Peyer's patch (tissue), 4 donors: ENCODE results near the gene INTS4. TPM values are rescaled to one million over a fixed set of nuclear protein-coding genes. Genes with fewer than 3 reads are reported as not detected.
"Not testable (repeated sequence)": the region's sequence is repeated elsewhere in the genome, so short reads cannot be mapped to it uniquely, and the experiment has no call there.

Experiments
- DNase-seq, 3 donors: peaks; one replicate each; pipeline ENCODE4 v3.0.0-alpha.2; 2017 to 2019
- H3K27ac ChIP-seq, 4 donors: fragments of 200-600 bp; sonication (generic); one replicate each; pipeline ENCODE4 v1.5.1; 2016 to 2019
- H3K27me3 ChIP-seq, 2 donors: fragments of 200-600 bp; sonication (generic); one replicate each; pipeline ENCODE4 v1.5.1; 2019
- H3K36me3 ChIP-seq, 3 donors: fragments of 200-600 bp; sonication (generic); one replicate each; pipeline ENCODE4 v1.5.1; 2016 to 2019
- H3K4me1 ChIP-seq, 4 donors: fragments of 200-600 bp; sonication (generic); one replicate each; pipeline ENCODE4 v1.5.1; 2016 to 2019
- H3K4me3 ChIP-seq, 4 donors: fragments of 200-600 bp; sonication (generic); 1 replicate in 3 of 4; 2 replicates in 1 of 4; pipeline ENCODE4 v1.5.1; 2016 to 2019; ENCODE audit warnings: mild to moderate bottlenecking in 1 of 4
- H3K9me3 ChIP-seq, 4 donors: fragments of 200-600 bp; sonication (generic); one replicate each; pipeline ENCODE4 v1.5.1; 2016 to 2019; ENCODE audit warnings: mild to moderate bottlenecking in 1 of 4
- POLR2A ChIP-seq, 2 donors: fragments of 450-650 bp; IDR thresholded peaks; one replicate each; pipeline ENCODE4 v1.5.1; 2017; ENCODE audit warnings: antibody characterized with exemption in 2 of 2, mild to moderate bottlenecking in 2 of 2, moderate library complexity in 2 of 2
- total RNA-seq, 4 donors: library from RNA; depleted of rRNA; stranded (reverse); fragments of >200 nt; gene quantifications; one replicate each; pipeline ENCODE4 v1.1.0, GENCODE V29; 2016
- TF ChIP-seq, protein P1 (sequence below), 6 experiments: fragments of 450-650 bp in 4 of 6; fragments of 200-600 bp in 2 of 6; sonication (generic) in 1 of 6; IDR thresholded peaks; one replicate each; pipeline ENCODE4 v1.5.1; 2017 to 2019; ENCODE audit warnings: antibody characterized with exemption in 6 of 6, mild to moderate bottlenecking in 3 of 6, moderate library complexity in 1 of 6

Gene INTS4
- total RNA-seq, 4 donors from 2014 or later: 38.9 to 68.5 (median 57.5) TPM

DNA sequence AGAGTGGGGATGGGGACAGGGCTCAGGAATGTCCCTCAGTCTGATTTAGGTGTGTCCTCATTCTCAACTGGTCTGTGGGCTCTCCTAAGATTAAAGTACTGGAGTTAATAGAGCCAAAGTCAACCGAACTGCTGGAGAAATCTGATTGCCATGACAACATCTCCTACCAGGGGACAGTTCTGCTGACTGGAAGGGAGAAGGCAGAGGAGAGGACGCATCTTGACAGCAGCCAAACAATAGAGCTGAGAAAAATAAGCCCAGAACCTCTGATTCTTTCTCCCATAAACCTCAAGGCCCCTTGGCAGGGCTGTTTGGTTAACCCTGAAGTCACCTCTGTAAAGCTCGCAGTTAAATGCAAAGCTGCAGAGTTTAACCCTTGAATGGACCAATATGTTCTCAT lies 25.8 kb upstream of the INTS4 start:
- TF ChIP-seq POLR2A (IDR thresholded peaks at IDR 0.05): no peak
- TF ChIP-seq, protein P1, sequence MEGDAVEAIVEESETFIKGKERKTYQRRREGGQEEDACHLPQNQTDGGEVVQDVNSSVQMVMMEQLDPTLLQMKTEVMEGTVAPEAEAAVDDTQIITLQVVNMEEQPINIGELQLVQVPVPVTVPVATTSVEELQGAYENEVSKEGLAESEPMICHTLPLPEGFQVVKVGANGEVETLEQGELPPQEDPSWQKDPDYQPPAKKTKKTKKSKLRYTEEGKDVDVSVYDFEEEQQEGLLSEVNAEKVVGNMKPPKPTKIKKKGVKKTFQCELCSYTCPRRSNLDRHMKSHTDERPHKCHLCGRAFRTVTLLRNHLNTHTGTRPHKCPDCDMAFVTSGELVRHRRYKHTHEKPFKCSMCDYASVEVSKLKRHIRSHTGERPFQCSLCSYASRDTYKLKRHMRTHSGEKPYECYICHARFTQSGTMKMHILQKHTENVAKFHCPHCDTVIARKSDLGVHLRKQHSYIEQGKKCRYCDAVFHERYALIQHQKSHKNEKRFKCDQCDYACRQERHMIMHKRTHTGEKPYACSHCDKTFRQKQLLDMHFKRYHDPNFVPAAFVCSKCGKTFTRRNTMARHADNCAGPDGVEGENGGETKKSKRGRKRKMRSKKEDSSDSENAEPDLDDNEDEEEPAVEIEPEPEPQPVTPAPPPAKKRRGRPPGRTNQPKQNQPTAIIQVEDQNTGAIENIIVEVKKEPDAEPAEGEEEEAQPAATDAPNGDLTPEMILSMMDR (IDR thresholded peaks at IDR 0.05): no peak
- no peak for DNase-seq
- no peak overlapping the region for H3K27ac ChIP-seq

DNA sequence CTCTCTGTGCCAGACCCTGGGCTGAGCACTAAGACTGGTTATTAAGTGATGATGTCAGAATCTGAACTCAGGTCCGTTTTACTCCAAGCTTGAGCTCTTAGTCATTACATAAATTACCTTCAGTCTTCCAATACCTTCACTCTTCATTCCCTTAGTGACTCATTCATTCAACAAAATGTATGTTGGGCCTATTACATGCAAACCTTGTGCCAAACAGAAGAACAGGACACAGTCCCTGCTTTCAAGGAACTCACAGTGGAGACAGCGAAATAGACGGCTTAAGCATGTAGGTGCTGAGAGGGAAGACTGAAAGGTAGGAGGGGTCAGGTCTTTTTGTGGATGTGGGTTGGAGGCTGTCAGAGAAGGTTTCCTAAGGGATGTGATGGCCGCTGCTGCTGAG lies 25.3 kb upstream of the INTS4 start:
- no peak overlapping the region for H3K4me3 ChIP-seq
- no peaks in the 10 kb centered on the region for H3K36me3 ChIP-seq
- H3K4me1 ChIP-seq: no peaks in the 10 kb centered on the region
- no peak for DNase-seq
- TF ChIP-seq, protein P1 (IDR thresholded peaks at IDR 0.05): no peak
- no peak for TF ChIP-seq POLR2A (IDR thresholded peaks at IDR 0.05)
- H3K9me3 ChIP-seq: no peaks in the 10 kb centered on the region
- H3K27me3 ChIP-seq: no peaks in the 10 kb centered on the region
- no peak overlapping the region for H3K27ac ChIP-seq

More for the DNA sequence above, 25.8 kb upstream of the INTS4 start:
- no peaks in the 10 kb centered on the region for H3K36me3 ChIP-seq
- H3K27me3 ChIP-seq: no peaks in the 10 kb centered on the region
- H3K9me3 ChIP-seq: no peaks in the 10 kb centered on the region
- no peak overlapping the region for H3K4me3 ChIP-seq
- no peaks in the 10 kb centered on the region for H3K4me1 ChIP-seq

DNA sequence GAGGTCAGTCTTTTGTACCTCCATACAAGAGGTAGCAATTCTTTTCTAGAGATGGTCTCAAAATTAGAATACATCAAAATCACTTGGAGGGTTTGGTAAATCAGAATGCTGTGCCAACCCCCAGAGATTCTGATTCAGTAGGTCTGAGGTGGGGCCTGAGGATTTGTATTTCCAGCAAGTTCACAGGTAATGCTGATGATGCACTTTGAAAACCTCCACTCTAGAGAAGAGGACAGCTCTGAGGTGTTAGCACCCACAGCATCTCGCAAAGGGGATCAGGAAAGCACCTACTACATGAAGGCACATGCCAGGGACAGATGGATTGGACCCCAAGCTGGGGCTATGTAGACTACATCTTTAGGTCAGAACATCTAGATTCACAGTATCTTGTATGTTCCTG lies 21.4 kb upstream of the INTS4 start:
- Histone ChIP-seq H3K4me3 (no peak overlapping the region), H3K27me3 (no peaks in the 10 kb centered on the region), H3K9me3 (no peaks in the 10 kb centered on the region), H3K36me3 (no peaks in the 10 kb centered on the region), H3K27ac (no peak overlapping the region), H3K4me1 (no peaks in the 10 kb centered on the region)
- TF ChIP-seq, protein P1 (IDR thresholded peaks at IDR 0.05): no peak
- no peak for DNase-seq

DNA sequence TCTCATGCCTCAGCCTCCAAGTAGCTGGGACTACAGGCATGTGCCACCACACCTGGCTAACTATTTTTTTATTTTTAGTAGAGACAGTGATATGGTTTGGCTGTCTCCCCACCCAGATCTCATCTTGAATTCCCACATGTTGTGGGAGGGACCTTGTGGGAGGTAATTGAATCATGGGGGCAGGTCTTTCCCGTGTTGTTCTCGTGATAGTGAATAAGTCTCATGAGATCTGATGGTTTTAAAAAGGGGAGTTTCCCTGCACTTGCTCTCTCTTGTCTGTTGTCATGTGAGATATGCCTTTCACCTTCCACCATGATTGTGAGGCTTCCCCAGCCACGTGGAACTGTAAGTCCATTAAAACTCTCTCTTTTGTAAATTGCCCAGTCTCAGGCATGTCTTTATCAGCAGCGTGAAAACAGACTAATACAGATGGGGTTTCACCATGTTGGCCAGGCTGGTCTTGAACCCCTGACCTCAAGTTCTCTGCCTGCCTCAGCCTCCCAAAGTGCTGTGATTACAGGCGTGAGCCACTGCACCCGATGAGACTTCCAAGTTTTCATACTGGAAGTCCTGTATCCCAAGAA lies 20.6 kb upstream of the INTS4 start:
- H3K27ac ChIP-seq, H3K9me3 ChIP-seq, DNase-seq, H3K27me3 ChIP-seq, H3K4me3 ChIP-seq, H3K36me3 ChIP-seq, H3K4me1 ChIP-seq: not testable (repeated sequence)

DNA sequence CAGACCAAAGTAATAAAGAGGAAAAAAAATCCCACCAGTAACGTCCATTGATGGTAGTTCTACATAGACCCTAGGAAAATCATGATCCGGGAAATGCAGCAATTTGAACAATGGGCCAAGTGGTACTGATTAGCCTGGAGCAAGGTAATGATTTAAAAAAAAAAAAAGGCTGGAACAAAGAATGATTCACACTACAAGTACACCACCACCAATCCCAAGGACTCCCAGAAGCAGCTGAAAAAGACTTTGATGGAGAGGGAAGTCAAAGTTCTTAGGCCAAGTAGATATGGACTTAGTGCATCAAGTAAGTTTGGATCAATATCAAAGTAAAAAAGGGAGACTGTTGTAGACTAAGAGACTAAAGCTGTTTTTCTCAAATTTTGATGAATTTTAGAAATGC lies 16.8 kb upstream of the INTS4 start:
- Histone ChIP-seq H3K27ac (no peak overlapping the region), H3K9me3 (no peaks in the 10 kb centered on the region), H3K36me3 (no peaks in the 10 kb centered on the region), H3K4me1 (no peaks in the 10 kb centered on the region), H3K4me3 (no peak overlapping the region), H3K27me3 (no peaks in the 10 kb centered on the region)
- no peak for DNase-seq
- TF ChIP-seq POLR2A (IDR thresholded peaks at IDR 0.05): no peak
- TF ChIP-seq, protein P1 (IDR thresholded peaks at IDR 0.05): no peak

DNA sequence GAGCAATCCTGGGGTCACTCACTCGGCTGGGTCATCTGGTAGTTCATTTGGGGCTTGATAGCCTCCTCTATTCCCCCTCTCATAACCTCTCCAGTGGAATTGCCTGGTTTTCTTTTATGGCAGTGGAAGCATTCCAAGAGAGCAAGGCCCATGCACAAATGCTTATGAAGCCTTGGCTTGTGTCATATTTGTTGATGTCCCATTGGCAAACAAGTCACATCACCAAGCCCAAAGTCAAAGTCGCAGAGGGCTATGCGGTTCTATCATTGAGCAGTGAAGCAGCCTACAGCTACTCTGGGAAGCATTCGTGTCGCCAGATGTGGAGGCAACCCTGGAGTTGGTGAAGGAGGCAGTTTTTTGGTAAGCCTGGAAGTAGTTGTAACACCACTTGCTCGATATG lies 16.3 kb upstream of the INTS4 start:
- DNase-seq: no peak
- H3K9me3 ChIP-seq: no peaks in the 10 kb centered on the region
- no peaks in the 10 kb centered on the region for H3K36me3 ChIP-seq
- no peak overlapping the region for H3K27ac ChIP-seq
- no peaks in the 10 kb centered on the region for H3K4me1 ChIP-seq
- TF ChIP-seq POLR2A (IDR thresholded peaks at IDR 0.05): no peak
- TF ChIP-seq, protein P1 (IDR thresholded peaks at IDR 0.05): no peak
- no peaks in the 10 kb centered on the region for H3K27me3 ChIP-seq
- H3K4me3 ChIP-seq: no peak overlapping the region
